Keratinocyte (primary cell): ENCODE measurements around the gene DENND6A.

Source experiments
- EZH2 ChIP-seq: IDR thresholded peaks from one replicate; pipeline ENCODE4 v1.6.1; 2012; ENCODE audit warnings: inconsistent platforms, mild to moderate bottlenecking, low read length, moderate library complexity
- TF ChIP-seq, protein P1 (sequence below), 3 experiments: IDR thresholded peaks in 1 of 3; conservative IDR thresholded peaks in 1 of 3; optimal IDR thresholded peaks in 1 of 3; 2 replicates in 2 of 3; 3 replicates in 1 of 3; pipeline versions ENCODE3 to v1.5.1; 2011; ENCODE audit warnings: low read length in 3 of 3, mild to moderate bottlenecking in 3 of 3, moderate library complexity in 2 of 3, control low read depth in 1 of 3, inconsistent platforms in 1 of 3; ENCODE audit not compliant: insufficient read depth in 2 of 3; ENCODE audit errors: extremely low read depth in 1 of 3

DNA sequence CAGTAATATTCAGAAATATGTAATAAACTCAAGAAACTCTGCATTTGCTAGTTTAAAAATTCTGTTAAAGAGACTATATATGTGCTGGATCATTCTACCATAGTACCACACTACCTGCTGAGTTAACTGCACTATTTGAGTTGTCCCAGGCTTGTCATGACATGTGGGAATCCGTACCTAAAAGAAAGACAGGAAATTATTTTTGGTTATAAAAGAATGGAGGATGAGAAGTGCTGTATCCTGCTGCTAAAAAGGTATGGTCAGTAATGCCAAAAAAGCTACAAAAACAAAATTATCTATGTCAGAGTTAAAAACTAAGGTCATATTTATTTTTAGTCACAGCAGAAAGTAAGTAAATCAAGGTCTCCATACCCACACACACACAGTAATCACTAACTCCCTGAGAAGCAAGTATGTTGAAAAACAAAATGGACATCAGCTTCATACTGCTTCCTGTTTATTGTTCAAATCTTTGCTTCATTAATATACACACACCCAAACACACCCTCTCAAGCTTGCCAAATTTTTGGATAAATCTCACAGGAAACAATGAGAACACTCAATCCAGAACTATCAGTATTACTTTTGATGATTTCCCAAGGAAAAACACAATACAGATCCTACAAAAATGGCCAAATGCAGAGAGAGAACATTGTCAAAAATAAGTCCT lies 33.7 kb downstream of the DENND6A start:
- TF ChIP-seq, protein P1, sequence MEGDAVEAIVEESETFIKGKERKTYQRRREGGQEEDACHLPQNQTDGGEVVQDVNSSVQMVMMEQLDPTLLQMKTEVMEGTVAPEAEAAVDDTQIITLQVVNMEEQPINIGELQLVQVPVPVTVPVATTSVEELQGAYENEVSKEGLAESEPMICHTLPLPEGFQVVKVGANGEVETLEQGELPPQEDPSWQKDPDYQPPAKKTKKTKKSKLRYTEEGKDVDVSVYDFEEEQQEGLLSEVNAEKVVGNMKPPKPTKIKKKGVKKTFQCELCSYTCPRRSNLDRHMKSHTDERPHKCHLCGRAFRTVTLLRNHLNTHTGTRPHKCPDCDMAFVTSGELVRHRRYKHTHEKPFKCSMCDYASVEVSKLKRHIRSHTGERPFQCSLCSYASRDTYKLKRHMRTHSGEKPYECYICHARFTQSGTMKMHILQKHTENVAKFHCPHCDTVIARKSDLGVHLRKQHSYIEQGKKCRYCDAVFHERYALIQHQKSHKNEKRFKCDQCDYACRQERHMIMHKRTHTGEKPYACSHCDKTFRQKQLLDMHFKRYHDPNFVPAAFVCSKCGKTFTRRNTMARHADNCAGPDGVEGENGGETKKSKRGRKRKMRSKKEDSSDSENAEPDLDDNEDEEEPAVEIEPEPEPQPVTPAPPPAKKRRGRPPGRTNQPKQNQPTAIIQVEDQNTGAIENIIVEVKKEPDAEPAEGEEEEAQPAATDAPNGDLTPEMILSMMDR (optimal IDR thresholded peaks at IDR 0.05 in 1 of 3, IDR thresholded peaks at IDR 0.05 in 1 of 3, conservative IDR thresholded peaks at IDR 0.05 in 1 of 3; ENCODE audit: extremely low read depth in 1 of 3, insufficient read depth in 2 of 3, low read length in 3 of 3), result no peak
- no peak for TF ChIP-seq EZH2
